DOHH2 (cell line): ENCODE results near the gene GSTT2.

Source experiments
- CTCF ChIP-seq: fragments of 200-600 bp; sonication (generic); IDR thresholded peaks from one replicate; pipeline ENCODE4 v1.5.1; 2014; ENCODE audit warnings: antibody characterized with exemption, mild to moderate bottlenecking, low read depth, low read length; ENCODE audit not compliant: poor library complexity, severe bottlenecking
- EZH2phosphoT487 ChIP-seq: fragments of 200-600 bp; sonication (generic); IDR thresholded peaks from 2 replicates; pipeline ENCODE4 v1.6.1; 2017; ENCODE audit warnings: borderline replicate concordance, mild to moderate bottlenecking, antibody characterized with exemption, low read length, moderate library complexity, mixed read lengths

- TF ChIP-seq CTCF (no peak), EZH2phosphoT487 (no peak)
These were observed 10.9 kb upstream of the GSTT2 start for GRCh38 chr22:23969071-23969470.
